IPS-15b (cell line): ENCODE results near the gene CAMK2B.
A peak's percentile ranks its signal among the peaks of the same experiment; 100 is the strongest.

Experiments used
- H3K27me3 ChIP-seq: one replicate; pipeline ENCODE4 v1.6.1; 2013; ENCODE audit warnings: low read length; ENCODE audit not compliant: control insufficient read depth, insufficient read depth
- H3K36me3 ChIP-seq: one replicate; pipeline ENCODE4 v1.6.1; 2013; ENCODE audit warnings: low read length; ENCODE audit not compliant: control insufficient read depth, insufficient read depth
- H3K4me1 ChIP-seq: one replicate; pipeline ENCODE4 v1.6.1; 2013; ENCODE audit warnings: mild to moderate bottlenecking, low read length; ENCODE audit not compliant: control insufficient read depth, insufficient read depth
- H3K4me3 ChIP-seq: one replicate; pipeline ENCODE4 v1.5.1; 2013; ENCODE audit warnings: low read depth, low read length
- H3K9ac ChIP-seq: one replicate; pipeline ENCODE4 v1.6.1; 2013; ENCODE audit warnings: low read depth, mild to moderate bottlenecking, low read length
- H3K9me3 ChIP-seq: one replicate; pipeline ENCODE4 v1.6.1; 2013; ENCODE audit warnings: mild to moderate bottlenecking, low read length; ENCODE audit not compliant: control insufficient read depth, insufficient read depth

The CAMK2B gene

DNA sequence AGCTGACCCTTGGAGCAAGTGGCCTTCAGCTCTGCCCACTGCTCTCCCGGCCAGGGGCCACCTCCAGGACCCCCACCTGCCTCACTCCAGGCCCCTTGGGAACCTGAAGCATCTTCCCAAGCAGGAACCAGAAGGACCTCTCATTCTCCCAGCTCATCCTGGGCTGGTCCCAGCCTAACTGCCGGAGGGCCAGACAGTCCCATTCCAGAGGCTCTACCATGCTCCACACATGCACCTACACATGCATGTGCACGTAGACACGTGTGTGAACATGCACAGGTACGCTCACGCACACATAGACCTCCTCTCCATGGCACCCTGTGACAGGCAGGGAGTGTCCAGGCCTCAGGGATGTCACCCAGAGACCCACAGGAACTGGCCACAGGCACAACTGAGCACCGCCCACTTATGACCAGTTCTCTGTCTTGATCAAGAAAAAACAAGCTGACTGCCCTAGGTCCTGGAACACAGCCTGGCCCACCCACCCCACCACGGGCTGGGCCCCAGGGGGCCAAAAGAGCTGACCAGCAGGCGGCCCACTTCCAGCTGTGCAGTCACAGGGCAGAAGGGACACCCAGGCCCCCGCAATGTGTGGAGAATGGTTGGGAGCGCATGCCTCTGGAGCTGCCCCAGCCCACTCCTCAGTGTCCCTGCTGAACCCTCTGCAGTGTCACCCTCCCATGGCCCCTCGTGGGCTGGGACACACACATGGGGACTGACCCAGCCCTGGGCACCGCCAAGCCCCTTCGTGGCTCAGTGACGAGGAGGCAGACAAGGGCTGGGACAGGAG lies 43.4 kb downstream of the CAMK2B start:
- no peaks in the 10 kb centered on the region for H3K36me3 ChIP-seq
- H3K9me3 ChIP-seq: no peaks in the 10 kb centered on the region
- H3K27me3 ChIP-seq: peaks cover 9% of the 10 kb centered on the region
- no peak overlapping the region for H3K9ac ChIP-seq
- no peaks in the 10 kb centered on the region for H3K4me1 ChIP-seq
- no peak overlapping the region for H3K4me3 ChIP-seq

GRCh38 chr7:44280993-44281721 lies 44.2 kb downstream of the CAMK2B start:
- H3K9me3 ChIP-seq: no peaks in the 10 kb centered on the region
- no peak overlapping the region for H3K9ac ChIP-seq
- no peaks in the 10 kb centered on the region for H3K4me1 ChIP-seq
- peaks cover 17% of the 10 kb centered on the region for H3K27me3 ChIP-seq
- H3K4me3 ChIP-seq: no peak overlapping the region
- no peaks in the 10 kb centered on the region for H3K36me3 ChIP-seq

- Histone ChIP-seq H3K4me1 (peaks cover 2% of the 10 kb centered on the region), H3K27me3 (peaks cover 18% of the 10 kb centered on the region), H3K36me3 (no peaks in the 10 kb centered on the region), H3K4me3 (no peak overlapping the region), H3K9me3 (no peaks in the 10 kb centered on the region), H3K9ac (no peak overlapping the region)
Measured at GRCh38 chr7:44280636-44280992, 44.8 kb downstream of the CAMK2B start.

GRCh38 chr7:44279731-44280505 lies 45.5 kb downstream of the CAMK2B start:
- Histone ChIP-seq H3K36me3 (no peaks in the 10 kb centered on the region), H3K9ac (no peak overlapping the region), H3K9me3 (no peaks in the 10 kb centered on the region), H3K4me1 (peaks cover 3% of the 10 kb centered on the region), H3K27me3 (peaks cover 25% of the 10 kb centered on the region), H3K4me3 (no peak overlapping the region)

DNA sequence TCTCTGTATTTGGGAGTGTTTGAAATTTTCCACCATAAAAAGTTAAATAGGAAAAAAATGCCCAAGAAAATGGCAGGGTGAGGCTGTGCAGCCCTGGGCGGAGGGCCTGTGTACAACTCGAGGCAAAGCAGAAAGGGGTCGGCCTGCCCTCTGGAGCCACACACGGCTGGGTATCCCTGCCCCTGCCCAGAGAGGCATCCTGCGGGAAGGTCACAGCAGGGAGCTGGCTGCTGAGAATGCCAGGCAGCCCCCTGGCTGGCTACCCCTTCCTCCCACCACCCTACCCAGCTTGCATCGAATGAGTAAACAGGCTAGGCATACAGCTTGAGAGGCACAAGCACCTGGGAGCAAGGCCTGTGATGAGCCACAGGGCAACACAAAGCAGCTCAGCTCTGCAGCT lies 46.1 kb downstream of the CAMK2B start:
- H3K36me3 ChIP-seq: no peaks in the 10 kb centered on the region
- H3K9ac ChIP-seq: no peak overlapping the region
- H3K4me1 ChIP-seq: peaks cover 3% of the 10 kb centered on the region
- peaks cover 31% of the 10 kb centered on the region for H3K27me3 ChIP-seq
- no peak overlapping the region for H3K4me3 ChIP-seq
- no peaks in the 10 kb centered on the region for H3K9me3 ChIP-seq

- no peaks in the 10 kb centered on the region for H3K36me3 ChIP-seq
- no peaks in the 10 kb centered on the region for H3K9me3 ChIP-seq
- peaks cover 3% of the 10 kb centered on the region for H3K4me1 ChIP-seq
- peaks cover 38% of the 10 kb centered on the region for H3K27me3 ChIP-seq
- no peak overlapping the region for H3K9ac ChIP-seq
- no peak overlapping the region for H3K4me3 ChIP-seq
Measured at GRCh38 chr7:44278451-44279161, 46.8 kb downstream of the CAMK2B start.

- H3K4me3 ChIP-seq: no peak overlapping the region
- no peak overlapping the region for H3K9ac ChIP-seq
- no peaks in the 10 kb centered on the region for H3K9me3 ChIP-seq
- H3K4me1 ChIP-seq: peaks cover 3% of the 10 kb centered on the region
- H3K27me3 ChIP-seq: peaks cover 45% of the 10 kb centered on the region
- H3K36me3 ChIP-seq: no peaks in the 10 kb centered on the region
Measured at GRCh38 chr7:44277851-44278250, 47.5 kb downstream of the CAMK2B start.

DNA sequence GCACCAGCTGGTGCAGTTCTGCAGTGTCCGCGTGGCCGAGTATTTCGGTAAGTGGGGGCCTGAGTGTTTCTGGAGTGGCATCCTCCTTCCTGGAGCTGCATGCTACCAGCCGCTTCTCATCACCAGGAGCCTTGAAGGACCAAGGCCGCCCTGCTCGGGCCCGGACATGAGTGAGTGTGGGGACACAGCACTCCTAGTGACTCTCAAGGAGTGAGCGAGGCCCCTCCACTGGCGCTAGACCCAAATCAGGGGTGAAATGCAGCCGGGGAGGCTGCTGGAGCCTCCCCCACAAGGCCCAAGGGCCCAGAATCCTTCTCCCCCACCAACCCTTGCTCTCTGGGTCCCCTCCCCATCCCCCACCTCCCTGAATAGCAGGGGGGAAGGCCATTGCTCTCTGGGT lies 48.0 kb downstream of the CAMK2B start:
- Histone ChIP-seq H3K27me3 (peaks cover 47% of the 10 kb centered on the region), H3K36me3 (no peaks in the 10 kb centered on the region), H3K9me3 (no peaks in the 10 kb centered on the region), H3K9ac (no peak overlapping the region), H3K4me3 (no peak overlapping the region), H3K4me1 (peaks cover 3% of the 10 kb centered on the region)

DNA sequence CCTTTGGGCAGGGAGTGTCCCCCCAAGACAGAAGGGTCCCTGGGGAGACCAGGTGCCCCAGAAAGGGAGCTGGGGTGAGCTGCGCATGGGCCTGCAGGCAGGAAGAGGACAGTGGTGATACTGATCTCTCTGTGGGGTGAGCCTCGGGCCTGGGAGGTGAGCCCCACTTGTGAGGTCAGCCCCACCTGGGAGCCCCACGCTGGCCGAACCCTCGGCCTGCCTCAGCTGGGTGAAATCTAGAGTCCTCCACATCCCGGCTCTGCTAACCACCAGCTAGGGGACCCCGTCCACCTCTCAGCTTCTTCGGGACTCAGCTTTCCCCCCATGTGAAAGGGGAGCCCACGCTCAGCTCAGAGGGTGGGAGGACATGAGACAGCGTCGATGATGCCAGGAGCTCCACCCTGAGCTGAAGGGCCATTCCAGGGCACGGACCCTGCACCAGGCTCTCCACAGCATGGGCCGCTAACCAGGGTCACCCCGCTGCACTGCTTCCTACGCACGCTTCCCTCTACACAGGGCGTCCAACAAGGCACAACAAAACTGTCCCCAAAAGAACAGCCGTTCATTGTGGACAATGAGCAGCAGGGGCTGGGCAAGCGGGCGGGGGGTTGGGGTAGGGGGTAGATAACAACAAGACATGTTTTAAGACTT lies 48.7 kb downstream of the CAMK2B start:
- H3K36me3 ChIP-seq: no peaks in the 10 kb centered on the region
- H3K27me3 ChIP-seq: peaks cover 47% of the 10 kb centered on the region
- no peak overlapping the region for H3K9ac ChIP-seq
- peaks cover 3% of the 10 kb centered on the region for H3K4me1 ChIP-seq
- peak overlapping the region; percentile 41 for H3K4me3 ChIP-seq
- no peaks in the 10 kb centered on the region for H3K9me3 ChIP-seq

- no peaks in the 10 kb centered on the region for H3K36me3 ChIP-seq
- no peaks in the 10 kb centered on the region for H3K9me3 ChIP-seq
- peaks cover 47% of the 10 kb centered on the region for H3K27me3 ChIP-seq
- H3K9ac ChIP-seq: peak overlapping the region; percentile 54
- H3K4me1 ChIP-seq: peaks cover 3% of the 10 kb centered on the region
- peak overlapping the region; percentile 41 for H3K4me3 ChIP-seq
Measured at GRCh38 chr7:44275957-44276570, 49.3 kb downstream of the CAMK2B start.
